ENCODE measurements around the gene BCAS3. TPM values are rescaled to one million over a fixed set of nuclear protein-coding genes. Genes with fewer than 3 reads are reported as not detected.

BCAS3 gene
- total RNA-seq, 2 donors from 2014 or later = 12.0 to 15.6 TPM

GRCh38 chr17:60747069-60747808 is 69.6 kb downstream of the BCAS3 start:
- TF ChIP-seq CTCF (IDR thresholded peaks at IDR 0.05) = no peak
- Histone ChIP-seq H3K9me3 (no peaks in the 10 kb centered on the region), H3K4me3 (no peak overlapping the region)

GRCh38 chr17:60748204-60748603 is 70.6 kb downstream of the BCAS3 start:
- Histone ChIP-seq H3K9me3 (no peaks in the 10 kb centered on the region), H3K27me3 (no peaks in the 10 kb centered on the region), H3K36me3 (no peaks in the 10 kb centered on the region), H3K4me3 (no peak overlapping the region), H3K27ac (no peak overlapping the region), H3K4me1 (no peaks in the 10 kb centered on the region)
- no peak for TF ChIP-seq CTCF (IDR thresholded peaks at IDR 0.05)
- no peak for DNase-seq (ENCODE audit: low spot score)

More at GRCh38 chr17:60747069-60747808, 69.6 kb downstream of the BCAS3 start:
- no peaks in the 10 kb centered on the region for H3K36me3 ChIP-seq
- DNase-seq (ENCODE audit: low spot score) = no peak
- H3K27ac ChIP-seq = no peak overlapping the region
- H3K27me3 ChIP-seq = no peaks in the 10 kb centered on the region
- no peaks in the 10 kb centered on the region for H3K4me1 ChIP-seq

- Histone ChIP-seq H3K4me3 (no peak overlapping the region), H3K4me1 (no peaks in the 10 kb centered on the region), H3K27ac (no peak overlapping the region), H3K27me3 (no peaks in the 10 kb centered on the region), H3K36me3 (no peaks in the 10 kb centered on the region), H3K9me3 (no peaks in the 10 kb centered on the region)
- no peak for DNase-seq (ENCODE audit: low spot score)
- TF ChIP-seq CTCF (IDR thresholded peaks at IDR 0.05) = no peak
Measured at GRCh38 chr17:60749050-60749449, 71.4 kb downstream of the BCAS3 start.

GRCh38 chr17:60749708-60750107 is 72.1 kb downstream of the BCAS3 start:
- no peak overlapping the region for H3K27ac ChIP-seq
- H3K27me3 ChIP-seq = no peaks in the 10 kb centered on the region
- no peak for TF ChIP-seq CTCF (IDR thresholded peaks at IDR 0.05)
- no peak overlapping the region for H3K4me3 ChIP-seq
- H3K9me3 ChIP-seq = no peaks in the 10 kb centered on the region
- no peaks in the 10 kb centered on the region for H3K36me3 ChIP-seq
- DNase-seq (ENCODE audit: low spot score) = no peak
- no peaks in the 10 kb centered on the region for H3K4me1 ChIP-seq

GRCh38 chr17:60750640-60751039 is 73.0 kb downstream of the BCAS3 start:
- no peak for TF ChIP-seq CTCF (IDR thresholded peaks at IDR 0.05)
- Histone ChIP-seq H3K4me3 (no peak overlapping the region), H3K36me3 (no peaks in the 10 kb centered on the region), H3K9me3 (no peaks in the 10 kb centered on the region), H3K4me1 (no peaks in the 10 kb centered on the region), H3K27ac (no peak overlapping the region), H3K27me3 (no peaks in the 10 kb centered on the region)
- no peak for DNase-seq (ENCODE audit: low spot score)

GRCh38 chr17:60751884-60752283 is 74.2 kb downstream of the BCAS3 start:
- no peaks in the 10 kb centered on the region for H3K27me3 ChIP-seq
- H3K36me3 ChIP-seq = no peaks in the 10 kb centered on the region
- DNase-seq (ENCODE audit: low spot score) = no peak
- no peak overlapping the region for H3K27ac ChIP-seq
- no peak overlapping the region for H3K4me3 ChIP-seq
- no peaks in the 10 kb centered on the region for H3K4me1 ChIP-seq
- no peaks in the 10 kb centered on the region for H3K9me3 ChIP-seq
- TF ChIP-seq CTCF (IDR thresholded peaks at IDR 0.05) = no peak
